Measurements from ENCODE around the gene CYB561A3.
"Not testable (repeated sequence)": the region's sequence is repeated elsewhere in the genome, so short reads cannot be mapped to it uniquely, and the experiment has no call there.

The CYB561A3 gene

GRCh38 chr11:61401573-61401972, 39.9 kb upstream of the CYB561A3 start:
- H3K4me3 ChIP-seq (ENCODE audit: low read depth, low read length), result no peak overlapping the region
- TF ChIP-seq CTCF (IDR thresholded peaks at IDR 0.05; ENCODE audit: control insufficient read depth, extremely low read depth, insufficient read depth), result no peak
- no peak for DNase-seq (ENCODE audit: low read depth)

DNA sequence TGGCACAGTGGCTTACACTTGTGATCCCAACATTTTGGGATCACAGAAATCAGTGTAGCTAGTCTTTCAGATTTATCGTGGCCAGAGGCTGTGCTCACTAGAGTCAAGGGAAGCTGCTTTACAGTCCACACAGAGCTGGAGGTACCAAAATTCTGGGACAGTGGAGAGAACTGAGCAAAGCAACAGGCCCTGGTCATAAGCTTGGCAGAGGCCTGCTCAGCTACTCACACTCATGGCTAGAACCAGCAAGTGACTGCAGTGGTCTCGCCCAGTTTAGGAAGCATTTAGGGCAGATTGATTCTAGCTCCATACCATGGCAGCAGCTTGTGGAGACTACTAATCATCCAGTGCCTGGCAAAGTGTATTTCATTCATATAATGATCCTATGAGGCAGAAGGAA, 39.5 kb upstream of the CYB561A3 start:
- DNase-seq (ENCODE audit: low read depth), result no peak
- no peak overlapping the region for H3K4me3 ChIP-seq (ENCODE audit: low read depth, low read length)
- TF ChIP-seq CTCF (IDR thresholded peaks at IDR 0.05; ENCODE audit: control insufficient read depth, extremely low read depth, insufficient read depth), result no peak

GRCh38 chr11:61392981-61393595, 31.4 kb upstream of the CYB561A3 start:
- TF ChIP-seq CTCF (IDR thresholded peaks at IDR 0.05; ENCODE audit: control insufficient read depth, extremely low read depth, insufficient read depth), result no peak
- H3K4me3 ChIP-seq (ENCODE audit: low read depth, low read length), result peak overlapping the region; percentile 38
- DNase-seq (ENCODE audit: low read depth), result no peak

DNA sequence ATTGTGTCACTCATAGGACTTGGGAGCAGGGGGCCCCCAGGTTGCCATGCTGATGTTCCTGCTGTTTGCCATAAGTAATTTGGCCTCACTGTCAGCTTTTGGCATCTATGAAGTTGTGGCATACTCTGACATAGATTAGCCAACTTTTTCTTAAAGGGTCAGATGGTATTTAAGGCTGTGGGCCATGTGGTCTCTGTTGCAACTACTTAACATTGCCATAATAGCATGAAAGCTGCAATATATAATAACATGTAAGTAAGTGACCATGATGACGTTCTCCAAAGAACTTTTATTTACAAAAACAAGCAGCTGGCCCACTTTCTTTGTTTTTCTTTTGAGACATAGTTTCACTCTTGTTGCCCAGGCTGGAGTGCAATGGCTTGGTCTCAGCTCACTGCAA, 28.5 kb upstream of the CYB561A3 start:
- TF ChIP-seq CTCF (IDR thresholded peaks at IDR 0.05; ENCODE audit: control insufficient read depth, extremely low read depth, insufficient read depth), result no peak
- no peak for DNase-seq (ENCODE audit: low read depth)
- H3K4me3 ChIP-seq (ENCODE audit: low read depth, low read length), result no peak overlapping the region

- peak; percentile 29; the same call in 1 of the 2 replicates for TF ChIP-seq CTCF (IDR thresholded peaks at IDR 0.05; ENCODE audit: control insufficient read depth, extremely low read depth, insufficient read depth)
- no peak for DNase-seq (ENCODE audit: low read depth)
Measured at GRCh38 chr11:61384271-61385242, 22.9 kb upstream of the CYB561A3 start.

DNA sequence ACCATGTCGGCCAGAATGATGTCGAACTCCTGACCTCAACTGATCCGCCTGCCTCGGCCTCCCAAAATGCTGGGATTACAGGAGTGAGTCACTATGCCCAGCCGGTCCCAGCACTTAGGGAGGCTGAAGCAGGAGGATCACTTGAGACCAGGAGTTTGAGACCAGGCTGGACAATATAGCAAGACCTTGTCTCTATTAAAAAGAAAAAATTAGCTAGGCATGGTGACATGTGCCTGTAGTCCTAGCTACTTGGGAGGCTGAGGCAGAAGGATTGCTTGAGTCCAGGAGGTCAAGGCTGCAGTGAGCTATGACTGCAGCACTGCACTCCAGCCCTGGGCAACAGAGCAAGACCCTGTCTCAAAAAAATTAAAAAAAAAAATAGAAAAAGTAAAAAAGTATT, 22.2 kb upstream of the CYB561A3 start:
- not testable (repeated sequence) for H3K4me3 ChIP-seq (ENCODE audit: low read depth, low read length); DNase-seq (ENCODE audit: low read depth)

More at GRCh38 chr11:61384271-61385242, 22.9 kb upstream of the CYB561A3 start:
- H3K4me3 ChIP-seq (ENCODE audit: low read depth, low read length), result no peak overlapping the region

DNA sequence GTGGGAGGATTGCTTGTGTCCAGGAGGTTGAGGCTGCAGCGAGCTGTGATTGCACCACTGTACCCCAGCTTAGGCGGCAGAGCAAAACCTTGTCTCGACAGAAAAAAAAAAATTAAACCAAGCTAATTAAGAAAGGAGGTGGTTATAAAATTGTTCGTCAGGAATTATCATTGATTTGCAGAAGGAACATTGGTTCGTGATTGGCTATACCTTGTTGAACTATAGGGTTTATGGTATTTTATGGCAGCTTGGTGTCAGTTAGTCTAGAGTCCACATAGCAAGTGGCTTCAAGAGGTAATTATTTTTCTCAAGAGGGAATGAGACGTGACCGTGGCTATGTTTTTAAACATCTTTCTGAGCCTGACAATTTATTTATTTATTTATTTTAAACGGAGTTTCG, 19.2 kb upstream of the CYB561A3 start:
- no peak for TF ChIP-seq CTCF (IDR thresholded peaks at IDR 0.05; ENCODE audit: control insufficient read depth, extremely low read depth, insufficient read depth)
- H3K4me3 ChIP-seq (ENCODE audit: low read depth, low read length), result no peak overlapping the region
- no peak for DNase-seq (ENCODE audit: low read depth)
